Measurements from ENCODE around the gene DHCR24.

The DHCR24 gene

GRCh38 chr1:54851936-54852524 lies 35.0 kb downstream of the DHCR24 start:
- H3K27me3 ChIP-seq = no peaks in the 10 kb centered on the region
- DNase-seq = peak in 1 of 2 donors; percentile 44
- peaks cover 0 to 58% (median 17%) of the 10 kb centered on the region in 3 donors for H3K36me3 ChIP-seq
- intact Hi-C loops (cut with DNase I; ENCODE audit: low total_unique reads) = no loop called here
- peaks cover 0 to 18% (median 0%) of the 10 kb centered on the region in 4 donors for H3K4me1 ChIP-seq
- no peak for TF ChIP-seq CTCF (IDR thresholded peaks at IDR 0.05)
- H3K9me3 ChIP-seq = no peaks in the 10 kb centered on the region
- H3K27ac ChIP-seq = no peak overlapping the region
- no peak overlapping the region for H3K4me3 ChIP-seq

GRCh38 chr1:54851406-54851805 lies 35.6 kb downstream of the DHCR24 start:
- no peak for TF ChIP-seq CTCF (IDR thresholded peaks at IDR 0.05)
- Histone ChIP-seq H3K4me3 (no peak overlapping the region), H3K36me3 (peaks cover 0 to 55% (median 17%) of the 10 kb centered on the region in 3 donors), H3K4me1 (peaks cover 0 to 18% (median 0%) of the 10 kb centered on the region in 4 donors), H3K27ac (peak overlapping the region in 1 of 2 donors; percentile 43), H3K27me3 (no peaks in the 10 kb centered on the region), H3K9me3 (no peaks in the 10 kb centered on the region)
- peak in 1 of 2 donors; percentile 47 for DNase-seq
- intact Hi-C loops (cut with DNase I; ENCODE audit: low total_unique reads) = no loop called here

GRCh38 chr1:54850737-54851136 lies 36.3 kb downstream of the DHCR24 start:
- Histone ChIP-seq H3K4me3 (no peak overlapping the region), H3K36me3 (peaks cover 0 to 55% (median 17%) of the 10 kb centered on the region in 3 donors), H3K9me3 (no peaks in the 10 kb centered on the region), H3K27me3 (no peaks in the 10 kb centered on the region), H3K27ac (peak overlapping the region in 1 of 2 donors; percentile 43), H3K4me1 (peaks cover 0 to 18% (median 0%) of the 10 kb centered on the region in 4 donors)
- TF ChIP-seq CTCF (IDR thresholded peaks at IDR 0.05) = no peak
- intact Hi-C loops (cut with DNase I; ENCODE audit: low total_unique reads) = no loop called here
- peak in 1 of 2 donors; percentile 35 for DNase-seq

GRCh38 chr1:54850069-54850730 lies 36.8 kb downstream of the DHCR24 start:
- Histone ChIP-seq H3K4me1 (peaks cover 0 to 18% (median 0%) of the 10 kb centered on the region in 4 donors), H3K9me3 (no peaks in the 10 kb centered on the region), H3K27ac (no peak overlapping the region), H3K27me3 (no peaks in the 10 kb centered on the region), H3K4me3 (no peak overlapping the region), H3K36me3 (peaks cover 0 to 55% (median 17%) of the 10 kb centered on the region in 3 donors)
- intact Hi-C loops (cut with DNase I; ENCODE audit: low total_unique reads) = no loop called here
- DNase-seq = peak in 1 of 2 donors; percentile 60
- no peak for TF ChIP-seq CTCF (IDR thresholded peaks at IDR 0.05)

DNA sequence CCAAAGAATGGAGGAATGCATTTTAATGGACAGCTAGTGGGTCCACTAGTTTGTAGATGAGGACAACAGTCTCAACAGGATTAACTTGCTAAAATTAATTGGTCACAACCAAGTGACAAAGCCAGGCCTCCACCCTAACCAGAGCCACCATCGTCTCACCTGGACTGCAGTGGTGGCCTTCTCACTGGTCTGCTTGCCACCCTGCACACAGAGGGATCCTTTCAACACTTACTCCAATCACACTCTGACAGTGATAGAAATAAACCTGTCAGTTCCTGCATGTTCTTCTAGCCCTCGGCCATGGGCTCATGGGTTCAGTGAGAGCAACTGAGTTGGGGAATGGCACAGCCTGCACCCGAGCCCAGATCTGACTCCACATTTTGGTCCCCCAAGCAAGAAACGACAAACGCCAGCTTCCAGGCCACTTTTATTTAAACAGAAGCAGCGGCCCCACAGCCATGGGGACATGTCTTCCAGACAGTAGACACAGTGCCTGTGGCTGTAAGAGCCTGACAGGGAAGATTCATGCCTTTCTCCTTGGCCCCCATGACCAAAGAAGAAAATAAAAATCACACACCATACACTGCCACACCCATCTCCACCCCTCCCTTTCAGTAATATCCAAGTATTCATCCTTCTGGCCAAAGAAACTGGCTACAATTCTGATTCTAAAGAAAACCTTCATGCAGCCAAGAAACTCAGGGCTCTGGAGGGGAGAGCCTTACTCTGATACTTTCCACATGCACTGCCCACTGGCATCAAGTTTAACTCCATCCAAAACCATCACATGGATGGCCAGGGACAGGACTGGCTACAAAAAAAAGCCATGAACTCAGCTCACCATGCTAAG lies 37.6 kb downstream of the DHCR24 start:
- Histone ChIP-seq H3K4me1 (peaks cover 0 to 18% (median 0%) of the 10 kb centered on the region in 4 donors), H3K27me3 (no peaks in the 10 kb centered on the region), H3K36me3 (peaks cover 0 to 50% (median 17%) of the 10 kb centered on the region in 3 donors), H3K9me3 (no peaks in the 10 kb centered on the region), H3K4me3 (no peak overlapping the region), H3K27ac (no peak overlapping the region)
- intact Hi-C loops (cut with DNase I; ENCODE audit: low total_unique reads) = no loop called here
- DNase-seq = peak in 1 of 2 donors; percentile 13
- TF ChIP-seq CTCF (IDR thresholded peaks at IDR 0.05) = no peak

Measured in tibial artery (tissue), 4 donors.